HG03039 (cell line): ENCODE data around the gene BAZ2A.
"Not testable (repeated sequence)": the region's sequence is repeated elsewhere in the genome, so short reads cannot be mapped to it uniquely, and the experiment has no call there.

Experiments used
- ATAC-seq: cut with Tn5 transposase; IDR thresholded peaks from one replicate; pipeline ENCODE4 v1.9.1; 2021; ENCODE audit warnings: mild to moderate bottlenecking, moderate library complexity; ENCODE audit not compliant: unreplicated experiment

The BAZ2A gene

DNA sequence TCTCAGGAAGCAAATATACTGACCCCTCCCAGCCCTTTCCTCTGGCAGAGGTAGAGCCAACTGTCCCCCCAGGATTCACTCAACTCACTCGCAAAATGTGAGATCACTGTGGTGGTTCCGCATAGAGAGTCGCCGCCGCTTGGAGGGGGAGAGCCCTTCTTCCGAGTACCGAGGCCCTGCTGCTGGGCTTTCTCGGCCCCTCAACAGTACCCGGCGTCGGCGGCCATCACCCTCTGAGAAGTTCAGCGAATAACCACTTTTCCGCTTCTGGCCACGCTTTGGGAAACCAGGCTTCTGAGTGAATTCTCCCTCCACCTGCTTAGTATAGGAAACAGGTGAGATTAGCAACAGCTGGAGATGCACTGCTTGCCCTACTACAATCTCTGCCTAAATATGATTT lies 31.1 kb downstream of the BAZ2A start:
- ATAC-seq, result no peak

DNA sequence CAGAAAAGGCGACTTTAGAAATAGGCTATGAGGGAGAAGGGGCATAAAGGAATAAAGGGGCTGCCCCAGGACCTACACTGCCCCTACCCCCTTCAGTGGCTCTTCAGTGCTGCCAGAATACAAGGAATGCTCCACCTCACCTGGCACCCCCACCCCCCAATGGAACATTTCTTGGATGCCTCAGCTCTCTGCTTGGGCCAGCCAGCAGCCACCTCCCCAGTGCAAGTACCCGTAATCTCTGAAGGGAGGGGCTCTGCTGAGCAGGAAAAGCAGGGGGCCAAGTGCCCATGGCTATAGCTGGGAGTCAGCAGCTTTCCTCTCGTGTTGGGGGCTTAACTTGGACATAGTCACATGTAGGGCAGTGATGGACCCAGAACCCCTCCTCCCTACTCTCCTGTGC lies 33.3 kb downstream of the BAZ2A start:
- no peak for ATAC-seq

DNA sequence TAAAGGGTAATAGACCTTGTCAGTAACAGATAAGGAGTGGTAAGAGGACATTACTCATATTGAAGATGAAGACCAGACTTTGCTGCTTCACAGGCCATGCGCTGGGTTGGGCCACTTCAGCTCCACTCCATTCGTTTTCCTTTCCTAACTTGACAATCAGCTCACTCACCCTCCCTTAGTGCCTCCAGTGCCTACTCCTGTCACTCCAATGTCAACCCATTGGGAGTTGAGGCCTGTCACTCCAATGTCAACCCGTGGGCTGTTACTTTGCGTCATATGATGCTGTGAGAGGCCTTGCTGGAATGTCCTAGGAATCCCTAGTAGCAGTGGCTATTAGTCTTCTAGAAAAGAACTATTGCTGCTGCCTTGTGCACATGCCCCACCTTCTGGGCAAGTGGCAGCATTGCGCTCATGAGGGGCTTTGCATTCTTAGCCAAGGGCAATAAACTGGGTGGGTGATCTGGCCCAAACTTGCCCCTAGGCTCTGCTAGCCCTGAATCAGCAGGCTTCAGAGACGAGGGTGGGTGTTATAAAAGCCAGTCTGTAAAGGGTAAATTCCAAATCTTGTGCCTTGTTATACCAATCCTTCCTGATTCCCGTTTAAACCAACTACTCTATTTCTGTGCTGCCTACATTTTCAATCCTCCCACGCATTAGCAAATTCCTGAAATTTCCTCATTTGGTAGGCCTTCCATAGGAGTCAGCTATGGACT lies 36.1 kb downstream of the BAZ2A start:
- no peak for ATAC-seq

DNA sequence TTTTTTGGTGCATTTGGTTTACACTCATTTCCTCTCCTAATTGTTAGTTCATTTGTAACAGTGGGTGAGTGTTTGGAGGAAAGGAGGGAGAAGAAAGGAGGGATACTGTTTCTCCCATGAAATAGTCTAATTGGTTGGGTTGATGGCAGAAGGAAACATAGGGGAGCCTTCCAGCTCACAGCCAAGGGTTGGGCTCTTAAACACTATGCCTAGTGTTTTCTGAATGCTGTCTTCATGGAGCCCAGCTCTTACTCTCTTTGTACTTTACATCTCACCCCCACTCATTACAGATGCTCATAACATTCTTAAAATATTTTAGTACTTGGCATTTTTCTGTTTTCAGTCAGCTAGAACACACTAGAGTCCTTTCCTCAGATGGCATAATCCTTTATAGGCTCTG lies 38.2 kb downstream of the BAZ2A start:
- ATAC-seq, result no peak

DNA sequence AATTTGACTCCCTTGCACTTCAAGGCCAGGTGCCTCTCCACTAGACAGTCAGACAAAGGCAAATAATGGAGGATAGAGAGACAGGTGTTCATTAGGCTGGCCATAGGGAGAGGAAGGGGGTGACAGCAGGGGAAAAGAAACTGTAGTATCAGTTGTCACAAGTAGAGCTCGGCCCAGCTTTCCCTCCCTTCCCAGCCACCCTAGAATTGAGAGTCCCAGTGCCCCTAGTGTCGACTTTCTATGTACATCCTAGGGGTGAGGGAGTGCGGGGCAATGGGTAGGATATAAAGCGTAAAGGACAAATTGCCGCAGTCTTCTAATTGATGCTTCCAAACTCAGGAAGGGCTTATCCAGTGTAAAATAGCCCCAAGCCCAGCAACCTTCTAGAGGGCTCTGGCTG lies 39.0 kb downstream of the BAZ2A start:
- no peak for ATAC-seq

DNA sequence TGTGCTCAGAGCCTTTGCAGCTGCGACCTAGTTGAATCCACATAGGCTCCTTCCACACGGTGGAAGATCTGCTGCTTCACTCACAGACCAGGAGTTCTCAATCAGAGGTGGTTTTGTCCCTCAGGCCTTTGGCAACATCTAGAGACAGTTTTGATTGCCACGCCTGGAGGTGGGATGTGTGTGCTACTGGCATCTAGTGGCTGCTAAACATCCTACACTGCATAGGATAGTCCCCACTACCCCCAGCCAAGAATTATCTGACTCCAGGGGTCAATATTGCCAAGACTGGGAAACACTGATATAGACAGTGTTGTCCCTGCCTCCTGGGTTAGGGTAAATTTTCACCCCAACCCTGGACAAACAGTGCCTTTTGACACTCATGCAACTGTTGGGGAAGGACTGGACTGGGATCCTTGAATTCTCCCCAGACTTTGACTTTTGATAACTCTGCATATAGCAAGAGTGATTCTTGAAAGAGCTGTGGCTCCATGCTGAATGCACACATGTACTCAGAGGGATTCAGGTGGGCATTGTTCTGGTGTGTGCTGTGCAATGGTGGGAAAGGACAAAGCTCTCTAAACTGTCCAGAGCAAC lies 39.8 kb downstream of the BAZ2A start:
- ATAC-seq, result no peak

DNA sequence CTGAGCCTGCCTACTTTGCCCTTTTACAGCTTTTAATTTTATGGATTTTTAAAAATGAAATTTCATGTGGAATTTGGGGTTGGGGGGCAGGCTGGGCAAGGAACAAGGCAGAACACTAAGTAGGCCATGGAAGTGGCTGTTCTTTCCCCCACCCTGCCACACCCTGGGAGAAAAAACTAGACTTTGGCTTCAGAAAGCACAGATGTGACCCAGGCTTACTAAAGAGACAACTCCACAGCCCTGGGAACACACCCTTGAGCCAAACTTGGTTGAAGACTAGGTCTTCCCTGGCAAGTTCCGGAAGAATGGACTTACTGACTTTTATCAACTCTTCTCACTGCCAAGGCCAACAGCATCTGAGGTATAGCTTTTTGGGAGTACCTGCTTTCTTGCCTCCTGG lies 40.3 kb downstream of the BAZ2A start:
- ATAC-seq, result no peak

DNA sequence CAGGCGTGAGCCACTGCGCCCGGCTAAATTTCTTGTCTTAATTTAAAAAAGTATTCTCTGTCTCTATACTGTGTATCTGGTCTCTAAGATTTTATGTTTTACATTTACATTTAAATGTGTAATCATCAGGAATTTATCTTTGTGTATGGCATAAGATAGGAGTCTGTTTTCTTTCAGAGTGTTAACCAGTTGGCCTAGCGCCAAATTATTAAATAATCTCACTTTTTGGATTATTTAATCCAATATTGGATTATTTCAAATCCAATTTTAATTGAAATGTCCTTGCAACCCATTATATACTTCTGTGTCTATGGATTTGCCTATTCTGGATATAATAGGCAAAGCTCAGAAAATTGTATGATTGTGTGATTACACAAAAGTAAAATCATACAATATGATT lies 45.0 kb downstream of the BAZ2A start:
- ATAC-seq, result no peak

DNA sequence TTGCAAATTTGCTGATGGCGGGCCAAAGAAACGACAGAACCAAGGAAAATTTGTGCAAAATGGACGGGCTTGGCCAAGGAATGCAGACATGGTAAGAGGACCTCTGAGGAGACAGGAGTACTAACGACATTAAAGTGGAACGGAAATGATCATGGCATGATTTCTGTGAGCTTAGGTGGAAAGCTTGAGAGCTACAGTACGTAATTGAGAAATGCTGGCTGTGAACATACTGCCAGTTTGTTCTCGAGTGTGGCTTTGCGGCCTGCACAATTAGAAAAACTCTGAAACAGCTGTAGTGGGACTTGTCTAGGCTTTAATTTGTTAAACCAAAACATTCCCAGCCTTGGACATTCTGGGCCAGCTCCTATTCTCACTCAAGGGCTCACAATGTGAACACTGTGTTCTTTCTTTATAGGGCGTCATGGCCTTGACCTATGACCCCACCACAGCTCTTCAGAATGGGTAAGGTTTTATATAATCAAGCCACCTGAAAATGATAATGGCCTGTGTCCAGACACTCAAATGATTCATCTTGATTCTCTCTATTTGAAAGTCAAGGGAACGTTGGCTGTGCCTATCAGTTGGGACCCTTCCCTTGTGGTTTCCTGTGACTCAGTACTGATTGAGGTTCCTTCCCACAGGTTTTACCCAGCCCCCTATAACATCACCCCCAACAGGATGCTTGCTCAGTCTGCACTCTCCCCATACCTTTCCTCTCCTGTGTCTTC lies 48.5 kb downstream of the BAZ2A start:
- no peak for ATAC-seq

DNA sequence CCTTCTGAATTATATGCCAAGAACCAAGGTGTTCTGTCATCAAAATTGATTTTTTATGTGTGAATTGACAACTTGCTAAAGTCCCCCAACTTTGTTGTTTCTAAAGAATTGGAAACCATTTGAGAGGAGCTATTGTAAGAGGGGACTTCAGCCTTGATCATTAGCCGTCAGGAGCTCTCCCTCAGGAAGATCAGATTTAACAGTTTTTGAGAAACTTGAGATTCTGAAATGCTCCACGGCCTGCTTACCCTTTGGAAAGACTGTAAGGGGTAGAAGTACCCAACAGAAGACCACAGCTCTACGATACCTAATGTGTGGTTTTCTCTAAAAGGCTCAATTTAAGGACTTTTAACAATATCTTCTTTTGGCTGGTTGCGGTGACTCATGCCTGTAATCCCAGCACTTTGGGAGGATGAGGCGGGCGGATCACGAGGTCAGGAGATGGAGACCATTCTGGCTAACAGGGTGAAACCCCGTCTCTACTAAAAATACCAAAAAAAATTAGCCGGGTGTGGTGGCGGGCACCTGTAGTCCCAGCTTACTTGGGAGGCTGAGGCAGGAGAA lies 51.1 kb downstream of the BAZ2A start:
- no peak for ATAC-seq

DNA sequence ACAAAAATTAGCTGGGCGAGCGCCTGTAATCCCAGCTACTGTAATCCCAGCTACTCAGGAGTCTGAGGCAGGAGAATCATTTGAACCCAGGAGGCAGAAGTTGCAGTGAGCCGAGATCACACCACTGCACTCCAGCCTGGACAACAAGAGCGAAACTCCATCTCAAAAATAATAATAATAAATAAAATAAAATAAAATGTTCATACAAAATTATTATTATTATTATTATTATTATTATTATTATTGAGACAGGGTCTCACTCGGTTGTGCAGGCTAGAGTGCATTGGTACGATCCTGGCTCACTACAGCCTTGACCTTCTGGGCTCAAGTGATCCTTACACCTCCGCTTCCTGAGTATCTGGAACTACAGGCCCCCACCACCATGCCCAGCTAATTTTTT lies 52.9 kb downstream of the BAZ2A start:
- not testable (repeated sequence) for ATAC-seq

DNA sequence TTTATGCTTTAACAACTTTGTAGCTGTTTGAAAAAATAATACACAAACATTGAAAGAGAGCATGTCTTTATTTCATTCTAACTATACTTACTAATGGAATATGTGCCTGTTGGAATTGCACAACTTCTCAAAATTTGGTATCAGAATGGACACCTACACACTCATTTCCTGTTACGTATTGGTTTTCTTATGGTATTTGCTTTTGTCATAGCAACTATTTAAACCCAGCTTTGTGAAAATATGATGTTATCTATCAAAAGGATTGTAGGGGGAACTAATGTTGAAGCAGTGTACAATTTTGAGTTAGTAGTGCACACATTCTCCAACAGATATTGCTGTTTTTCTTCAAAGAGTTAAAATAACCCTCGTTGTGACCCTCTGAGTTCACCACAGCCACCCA lies 55.9 kb downstream of the BAZ2A start:
- no peak for ATAC-seq

DNA sequence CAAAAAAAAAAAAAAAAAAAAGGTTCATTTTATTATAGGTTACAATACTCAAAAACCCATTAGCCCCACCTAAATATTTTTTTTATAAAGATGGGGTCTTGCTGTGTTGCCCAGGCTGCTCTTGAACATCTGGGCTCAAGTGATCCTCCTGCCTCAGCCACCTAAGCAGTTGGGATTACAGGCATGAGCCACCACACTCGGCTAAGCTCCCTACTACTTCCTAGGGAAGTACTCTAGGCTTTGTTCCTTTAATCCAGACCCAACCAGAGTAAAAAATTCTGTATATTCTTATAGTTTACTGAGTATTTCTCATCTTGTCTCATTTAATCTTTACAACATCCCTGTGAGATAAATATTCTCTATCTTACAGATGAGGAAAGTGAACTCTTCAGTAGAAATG lies 57.8 kb downstream of the BAZ2A start:
- ATAC-seq, result no peak

DNA sequence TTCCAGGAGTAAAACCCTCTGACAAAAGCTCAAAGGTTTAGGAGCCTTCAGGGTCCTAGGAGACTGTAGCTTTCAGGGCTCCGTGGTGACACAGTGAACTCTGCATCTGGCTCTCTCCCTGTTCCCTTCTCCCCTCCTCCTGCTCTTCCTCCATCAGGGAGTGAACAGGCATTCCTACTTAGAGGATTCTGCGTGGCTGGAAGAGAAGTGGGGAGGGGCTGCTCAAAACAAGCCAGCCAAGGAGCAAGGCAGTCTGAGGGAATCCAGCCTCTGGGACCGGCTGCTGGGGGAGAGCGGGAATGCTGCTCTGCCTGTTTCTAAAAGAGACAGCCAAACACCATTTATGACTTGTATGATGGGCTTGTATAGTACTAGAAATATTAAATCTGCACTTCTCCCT lies 59.0 kb downstream of the BAZ2A start:
- ATAC-seq, result no peak

DNA sequence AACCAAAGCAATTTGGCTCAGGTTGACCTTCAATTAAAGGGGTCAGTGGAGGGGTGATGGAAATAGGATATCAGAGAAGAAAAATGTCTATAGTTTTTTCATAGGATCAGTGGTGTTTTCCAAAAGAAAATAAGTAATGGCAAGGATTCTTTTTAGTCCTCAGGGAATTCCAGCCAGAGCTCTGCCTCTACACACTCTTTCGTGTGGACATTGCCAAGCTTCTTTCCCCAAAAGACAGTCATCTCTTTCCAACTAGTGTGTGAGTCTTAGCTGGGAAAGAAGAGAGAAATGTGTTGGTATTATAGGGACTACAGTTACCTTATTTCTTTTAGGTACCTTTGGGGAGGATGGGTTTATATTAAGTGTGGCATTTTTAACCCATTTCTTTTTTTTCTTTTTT lies 62.0 kb downstream of the BAZ2A start:
- ATAC-seq, result no peak

DNA sequence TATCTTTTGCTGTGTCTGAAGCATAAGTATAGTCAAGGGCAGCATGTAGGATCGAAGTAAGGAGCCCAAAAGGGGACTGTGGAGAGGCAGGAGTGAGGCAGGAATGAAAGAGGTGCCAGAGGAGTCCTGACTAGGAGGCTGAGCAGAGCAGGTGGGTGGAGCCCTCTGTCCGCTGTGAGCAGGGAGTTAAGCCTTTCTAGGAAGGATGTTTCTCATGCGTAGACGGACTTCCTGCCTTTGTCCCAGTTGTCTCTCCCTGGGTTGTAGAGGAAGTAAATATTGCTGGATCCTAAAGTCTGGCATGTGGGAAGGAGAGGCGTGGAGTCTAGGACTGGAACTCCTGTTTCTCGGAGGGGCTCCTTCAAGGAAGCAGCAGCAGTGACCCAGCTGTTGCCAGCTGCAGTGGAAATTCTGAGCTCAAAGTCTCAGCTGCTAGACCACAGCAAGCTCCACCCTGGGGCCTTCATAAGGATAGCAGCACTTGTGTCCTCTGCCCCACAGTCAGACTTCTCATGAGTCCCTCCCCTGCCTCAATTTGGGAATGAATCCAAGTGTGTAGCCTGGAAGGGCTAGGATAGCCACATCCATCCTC lies 64.5 kb downstream of the BAZ2A start:
- ATAC-seq, result no peak

DNA sequence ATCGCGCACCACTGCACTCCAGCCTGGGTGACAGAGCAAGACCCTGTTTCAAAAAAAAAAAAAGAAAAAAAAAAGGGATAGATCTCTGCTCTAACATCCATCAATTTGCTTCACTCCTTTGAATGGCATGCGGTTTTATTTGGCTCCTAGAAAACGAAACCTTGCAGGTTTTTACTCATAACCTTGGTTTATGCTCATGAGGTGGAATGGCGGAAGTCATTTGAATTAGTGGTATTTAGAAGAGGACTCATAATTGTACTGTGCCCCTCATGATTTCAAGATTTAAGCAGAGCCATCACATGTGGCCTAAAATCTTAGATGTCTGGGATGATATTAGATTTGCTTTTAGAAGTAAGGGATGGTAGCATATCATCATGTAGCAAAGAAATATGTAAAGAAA lies 79.1 kb downstream of the BAZ2A start:
- ATAC-seq, result no peak

DNA sequence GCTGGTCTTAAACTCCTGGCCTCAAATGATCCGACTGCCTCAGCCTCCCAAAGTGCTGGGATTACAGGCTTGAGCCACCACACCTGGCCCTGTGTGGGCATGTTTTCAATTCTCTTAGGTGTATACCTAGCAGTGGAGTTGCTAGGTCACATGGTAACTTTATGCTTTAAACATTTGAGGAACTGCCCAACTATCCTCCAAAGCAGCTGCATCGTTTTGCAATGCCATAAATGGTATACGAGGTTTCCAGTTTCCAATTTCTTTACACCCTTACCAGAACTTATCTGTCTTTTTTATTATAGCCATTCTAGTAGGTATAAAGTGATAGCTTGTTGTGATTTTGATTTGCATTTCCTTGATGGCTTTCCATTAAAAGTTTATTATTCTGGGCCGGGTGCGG lies 83.4 kb downstream of the BAZ2A start:
- ATAC-seq, result no peak
